ENCODE results near the gene TPRN. TPM values are rescaled to one million over a fixed set of nuclear protein-coding genes. Genes with fewer than 3 reads are reported as not detected.

The TPRN gene
- total RNA-seq, 1 donor from 2014 or later: 13.7 TPM

DNA sequence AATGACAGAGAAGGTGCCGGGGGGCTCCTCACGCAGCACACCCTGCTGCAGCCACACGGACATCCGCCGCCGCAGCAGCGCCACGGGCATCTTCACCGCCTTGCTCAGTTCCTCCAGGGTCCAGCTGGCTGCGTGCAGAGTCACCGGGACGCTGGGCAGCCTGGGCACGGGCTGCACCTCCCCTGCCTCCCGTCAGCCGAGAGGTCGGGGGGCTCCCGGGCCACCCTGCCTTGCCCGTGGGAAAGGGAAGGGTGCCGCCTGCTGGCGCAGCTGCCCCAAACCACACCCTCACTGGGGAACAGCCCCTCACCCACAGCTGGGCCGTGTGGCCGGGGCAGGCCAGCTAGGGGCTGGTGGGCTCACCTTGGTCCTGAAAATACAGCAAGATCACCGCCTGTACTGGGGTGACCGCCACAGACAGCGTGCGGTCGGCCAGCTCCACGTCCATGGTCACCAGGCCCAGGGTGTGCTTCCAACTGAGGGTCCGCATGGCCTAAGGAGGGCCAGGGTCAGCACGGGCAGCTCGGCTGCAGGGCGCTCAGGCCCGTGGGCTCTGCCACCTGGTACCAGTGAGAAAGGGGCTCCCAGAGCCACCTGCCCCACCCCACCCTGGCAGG, 25.1 kb downstream of the TPRN start:
- no peak for DNase-seq (ENCODE audit: low spot score)
- no peak for ATAC-seq

DNA sequence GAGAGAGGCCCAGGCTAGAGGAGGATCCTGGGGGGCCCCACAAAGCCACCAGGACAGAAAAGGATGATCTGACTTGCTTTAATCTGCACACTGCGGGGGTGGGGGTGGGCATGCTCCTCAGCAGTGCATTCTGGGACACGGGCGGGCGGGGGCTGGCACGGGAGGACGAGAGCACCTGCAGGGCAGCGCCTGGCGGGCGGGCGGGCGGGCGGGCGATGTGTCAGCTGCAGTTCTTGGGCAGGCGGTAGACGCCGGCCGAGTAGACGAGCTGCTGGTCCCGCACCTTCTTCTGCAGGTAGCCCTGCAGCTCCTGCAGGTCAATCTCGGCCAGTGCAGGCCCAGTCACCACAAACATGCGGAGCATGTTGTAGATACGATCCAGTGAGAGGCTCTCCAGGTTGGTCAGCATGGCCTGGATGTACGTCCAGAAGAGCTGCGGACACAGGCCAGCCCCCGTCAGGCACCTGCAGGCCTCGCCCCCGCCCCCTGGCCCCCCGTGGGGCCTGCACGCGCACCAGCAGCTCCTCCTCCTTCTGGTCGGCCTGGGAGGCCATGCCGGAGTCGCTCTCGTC, 25.7 kb downstream of the TPRN start:
- no peak for ATAC-seq

GRCh38 chr9:137173796-137174664, 26.5 kb downstream of the TPRN start:
- DNase-seq (ENCODE audit: low spot score) (no peak), ATAC-seq (peak; percentile 4)

More for the DNA sequence above, 25.7 kb downstream of the TPRN start:
- no peak for DNase-seq (ENCODE audit: low spot score)

- no peak for ATAC-seq
- DNase-seq (ENCODE audit: low spot score): no peak
These were observed 27.4 kb downstream of the TPRN start for GRCh38 chr9:137172901-137173795.

- ATAC-seq (no peak), DNase-seq (ENCODE audit: low spot score) (no peak)
These were observed 29.2 kb downstream of the TPRN start for GRCh38 chr9:137171149-137171900.

DNA sequence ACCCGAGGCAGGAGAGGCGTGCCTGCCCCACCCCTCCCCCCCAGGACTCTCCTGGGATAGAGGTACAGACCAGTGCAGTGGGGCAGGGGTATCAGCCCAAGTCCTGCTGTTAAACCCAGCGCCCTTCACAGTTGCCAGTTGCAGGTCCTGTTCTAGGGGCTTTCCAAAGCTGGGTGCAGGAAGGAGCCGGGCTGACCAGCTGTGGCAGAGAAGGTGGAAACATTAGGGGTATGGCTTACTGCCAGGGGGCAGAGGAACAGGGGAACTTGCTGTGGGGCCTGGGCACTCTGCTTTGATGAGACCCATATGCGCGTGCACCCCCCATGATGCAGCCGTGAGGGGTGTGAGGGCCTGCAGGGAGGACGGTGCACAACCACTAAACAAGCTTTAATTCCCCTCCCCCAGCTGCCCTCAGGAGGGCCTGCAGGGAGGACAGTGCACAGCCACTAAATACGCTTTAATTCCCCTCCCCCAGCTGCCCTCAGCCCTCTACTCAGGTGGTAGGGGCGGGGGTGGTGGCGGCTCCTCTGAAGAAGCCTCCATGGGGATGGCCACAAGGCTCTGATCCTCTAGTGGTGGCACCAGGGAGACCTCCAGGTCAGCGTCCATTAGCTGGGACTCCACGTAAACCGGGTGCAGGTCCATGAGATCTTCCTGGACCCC, 29.9 kb downstream of the TPRN start:
- ATAC-seq (no peak), DNase-seq (ENCODE audit: low spot score) (no peak)

- DNase-seq (ENCODE audit: low spot score) (no peak), ATAC-seq (no peak)
These were observed 30.6 kb downstream of the TPRN start, which contains the start of gene LRRC26 for GRCh38 chr9:137169896-137170358. Gene LRRC26, minus strand, starts transcription at chr9:137170051. Its CDS starts 108 bp downstream, at chr9:137169943.

DNA sequence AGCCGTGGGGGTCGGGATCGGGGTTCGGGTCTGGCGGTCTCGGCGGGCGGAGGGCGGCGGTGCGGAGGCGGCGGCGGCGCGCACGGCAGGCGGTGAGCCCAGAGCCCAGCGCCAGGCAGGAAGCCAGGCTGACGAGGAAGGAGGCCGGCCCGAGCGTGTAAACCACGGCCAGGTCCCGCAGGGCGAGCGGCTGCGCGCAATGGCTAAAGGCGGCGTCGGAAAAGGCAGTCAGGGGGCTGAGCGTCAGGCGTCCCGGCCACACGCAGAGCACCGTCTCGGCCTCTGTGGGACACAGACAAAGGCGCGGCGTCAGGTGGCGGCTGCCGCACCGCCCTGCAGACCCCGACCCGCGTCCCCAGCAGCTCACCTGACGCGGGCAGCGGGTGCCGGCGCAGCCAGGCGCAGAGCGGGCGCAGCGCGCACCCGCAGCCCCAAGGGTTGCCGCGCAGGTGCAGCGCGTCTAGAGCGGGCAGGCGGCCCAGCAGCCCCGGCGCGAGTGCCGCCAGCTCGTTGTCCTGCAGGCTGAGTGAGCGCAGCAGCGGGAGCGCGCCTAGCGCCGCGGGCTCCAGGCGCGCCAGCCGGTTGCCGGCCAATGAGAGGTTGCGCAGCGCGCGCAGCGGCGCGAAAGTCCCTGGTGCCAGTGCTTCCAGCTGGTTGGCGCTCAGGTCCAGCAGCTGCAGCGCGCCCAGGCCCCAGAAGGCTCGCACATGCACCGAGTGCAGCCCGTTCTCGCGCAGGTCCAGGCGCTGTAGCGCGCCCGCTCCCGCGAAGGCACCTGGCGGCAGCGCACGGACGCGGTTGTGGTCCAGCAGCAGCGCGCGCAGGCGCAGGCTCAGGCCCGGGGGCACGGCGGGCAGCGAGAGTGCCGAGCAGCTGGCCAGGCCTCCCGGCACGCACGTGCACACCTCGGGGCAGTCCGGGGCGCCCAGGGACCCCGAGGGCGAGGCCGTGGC, 31.4 kb downstream of the TPRN start:
- DNase-seq (ENCODE audit: low spot score) (no peak), ATAC-seq (peak; percentile 65)

DNA sequence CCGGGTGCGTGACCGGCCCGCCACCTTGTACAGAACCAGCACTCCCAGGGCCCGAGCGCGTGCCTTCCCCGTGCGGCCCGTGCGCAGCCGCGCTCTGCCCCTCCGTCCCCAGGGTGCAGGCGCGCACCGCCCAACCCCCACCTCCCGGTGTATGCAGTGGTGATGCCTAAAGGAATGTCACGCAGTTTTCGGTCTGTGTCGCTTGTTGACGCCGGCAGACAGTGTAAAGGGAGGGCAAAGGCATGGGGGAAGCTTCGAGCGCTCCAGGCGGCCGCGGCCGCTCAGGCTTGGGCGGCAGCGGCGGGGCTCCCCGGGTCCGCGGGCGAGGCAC, 32.0 kb downstream of the TPRN start:
- no peak for DNase-seq (ENCODE audit: low spot score)
- ATAC-seq: peak; percentile 3

DNA sequence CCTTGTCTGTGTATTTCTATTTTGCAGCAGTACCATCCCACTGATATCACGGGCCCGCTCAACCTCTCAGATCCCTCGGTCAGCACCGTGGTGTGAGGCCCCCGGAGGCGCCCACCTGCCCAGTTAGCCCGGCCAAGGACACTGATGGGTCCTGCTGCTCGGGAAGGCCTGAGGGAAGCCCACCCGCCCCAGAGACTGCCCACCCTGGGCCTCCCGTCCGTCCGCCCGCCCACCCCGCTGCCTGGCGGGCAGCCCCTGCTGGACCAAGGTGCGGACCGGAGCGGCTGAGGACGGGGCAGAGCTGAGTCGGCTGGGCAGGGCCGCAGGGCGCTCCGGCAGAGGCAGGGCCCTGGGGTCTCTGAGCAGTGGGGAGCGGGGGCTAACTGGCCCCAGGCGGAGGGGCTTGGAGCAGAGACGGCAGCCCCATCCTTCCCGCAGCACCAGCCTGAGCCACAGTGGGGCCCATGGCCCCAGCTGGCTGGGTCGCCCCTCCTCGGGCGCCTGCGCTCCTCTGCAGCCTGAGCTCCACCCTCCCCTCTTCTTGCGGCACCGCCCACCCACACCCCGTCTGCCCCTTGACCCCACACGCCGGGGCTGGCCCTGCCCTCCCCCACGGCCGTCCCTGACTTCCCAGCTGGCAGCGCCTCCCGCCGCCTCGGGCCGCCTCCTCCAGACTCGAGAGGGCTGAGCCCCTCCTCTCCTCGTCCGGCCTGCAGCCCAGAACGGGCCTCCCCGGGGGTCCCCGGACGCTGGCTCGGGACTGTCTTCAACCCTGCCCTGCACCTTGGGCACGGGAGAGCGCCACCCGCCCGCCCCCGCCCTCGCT, 32.6 kb downstream of the TPRN start:
- ATAC-seq: no peak
- DNase-seq (ENCODE audit: low spot score): no peak

- ATAC-seq (no peak), DNase-seq (ENCODE audit: low spot score) (no peak)
These were observed 33.2 kb downstream of the TPRN start for GRCh38 chr9:137167277-137167746.

DNA sequence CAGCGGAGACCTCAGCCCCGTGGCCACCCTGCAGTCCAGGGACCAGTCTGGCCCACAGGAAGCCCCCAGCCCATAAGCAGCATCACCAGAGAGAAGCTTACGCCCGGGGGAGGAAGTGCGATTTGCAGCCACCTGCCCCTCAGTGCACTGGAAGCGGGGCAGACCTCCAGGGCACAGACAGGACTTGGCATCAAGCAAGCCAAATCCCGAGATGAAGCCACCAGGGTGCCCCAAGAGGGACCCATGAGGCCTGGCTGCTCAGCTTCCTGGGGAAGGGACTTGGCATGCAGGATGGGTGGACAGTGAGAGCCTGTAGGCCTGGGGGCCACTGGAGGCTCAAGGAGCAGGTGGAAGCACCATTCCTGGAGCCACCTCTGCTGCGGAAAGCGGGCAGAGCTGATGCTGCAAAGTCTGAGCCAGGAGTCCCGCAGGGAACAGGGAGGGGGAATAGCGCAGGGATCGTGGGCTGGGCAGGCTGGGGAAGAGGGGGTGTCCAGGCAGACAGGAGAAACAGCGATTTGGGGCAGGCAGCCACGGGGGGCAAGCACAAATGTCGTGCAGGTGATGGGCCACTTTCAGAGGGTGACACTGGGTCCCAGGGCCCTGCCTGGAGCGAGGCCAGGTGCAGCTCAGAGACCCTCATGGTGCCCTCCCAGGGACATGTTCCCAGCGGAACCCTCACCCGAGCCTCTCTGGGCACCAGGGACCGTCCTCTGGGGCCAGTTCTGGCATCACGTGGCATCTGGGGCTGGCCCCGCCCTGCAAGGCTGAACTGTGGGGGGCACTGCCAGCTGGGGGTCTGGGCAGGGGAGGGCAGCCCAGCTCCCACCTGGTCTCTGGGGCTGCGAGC, 33.9 kb downstream of the TPRN start:
- ATAC-seq (no peak), DNase-seq (ENCODE audit: low spot score) (no peak)

DNA sequence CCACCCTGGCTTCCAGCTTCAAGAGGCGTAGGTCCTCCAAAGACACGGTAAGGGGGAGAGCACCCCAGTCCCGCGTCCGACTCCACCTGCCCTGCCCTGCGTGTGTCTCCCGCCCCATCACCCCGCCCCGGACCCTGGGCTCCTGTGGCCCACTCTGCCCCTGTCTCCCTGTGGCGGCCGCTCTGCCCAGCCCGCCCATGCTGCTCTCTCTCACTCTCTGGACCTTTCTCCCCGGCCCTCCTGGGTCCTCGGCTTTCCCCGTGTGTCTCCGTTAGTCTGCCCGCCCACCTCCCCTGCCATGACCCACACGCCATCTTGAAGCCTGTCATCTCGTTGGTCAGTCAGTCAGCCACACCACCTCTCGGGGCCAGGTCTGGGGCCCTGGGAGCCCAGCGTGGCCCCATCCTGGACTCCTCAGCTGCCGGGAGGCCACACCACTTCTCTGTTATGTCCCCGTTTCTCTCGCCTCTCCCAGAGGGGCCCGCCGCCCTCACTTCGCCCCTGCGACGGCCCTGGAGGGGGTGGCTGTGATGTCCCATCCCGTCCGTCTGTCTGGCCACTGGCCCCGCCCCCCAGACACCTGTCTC, 35.2 kb downstream of the TPRN start:
- no peak for ATAC-seq
- DNase-seq (ENCODE audit: low spot score): no peak

- no peak for DNase-seq (ENCODE audit: low spot score)
- ATAC-seq: no peak
These were observed 35.9 kb downstream of the TPRN start for GRCh38 chr9:137164370-137165249.

DNA sequence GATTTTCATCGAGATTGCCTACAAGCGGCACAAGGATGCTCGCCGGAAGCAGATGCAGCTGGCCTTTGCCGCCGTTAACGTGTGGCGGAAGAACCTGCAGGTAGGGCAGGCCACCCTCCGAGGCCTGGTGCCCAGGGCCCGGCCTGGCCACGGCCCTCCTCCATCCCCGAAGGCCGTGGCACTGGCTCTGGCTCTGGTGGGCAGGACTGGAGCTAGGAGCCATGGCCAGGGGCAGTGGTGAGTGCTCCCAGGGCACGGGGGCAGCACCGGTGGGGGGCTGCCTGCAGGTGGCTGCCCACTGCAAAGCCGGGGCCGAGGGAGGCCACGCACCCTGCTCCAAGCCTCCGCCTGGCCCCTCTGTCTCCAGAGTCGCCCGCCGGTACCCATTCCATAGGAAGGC, 36.7 kb downstream of the TPRN start:
- no peak for DNase-seq (ENCODE audit: low spot score)
- no peak for ATAC-seq
